HL-60/S4 treated with retinoic acid at 250 ng/mL for 4 days and 3 days (cell line): Measurements from ENCODE around the gene ARHGAP22.

Experiments
- in situ Hi-C: fragments of 300-500 bp; cut with MboI; formaldehyde crosslinking; loops from 2 replicates; pipeline ENCODE4 v1.7.0; 2022; ENCODE audit warnings: low sequenced_read_pairs

ARHGAP22 gene

GRCh38 chr10:48518986-48519385 lies 85.9 kb downstream of the ARHGAP22 start:
- in situ Hi-C loops: loop anchor here (25.0 kb wide), 1 partner anchor 157 kb away; no protein-coding TSS in a partner anchor

- in situ Hi-C loops: loop anchor here (25.0 kb wide), 1 partner anchor 156 kb away; no protein-coding TSS in a partner anchor
Measured at GRCh38 chr10:48517911-48518811, 86.7 kb downstream of the ARHGAP22 start.

GRCh38 chr10:48517482-48517881 lies 87.4 kb downstream of the ARHGAP22 start:
- in situ Hi-C loops: loop anchor here (25.0 kb wide), 1 partner anchor 155 kb away; no protein-coding TSS in a partner anchor

GRCh38 chr10:48516911-48517310 lies 88.0 kb downstream of the ARHGAP22 start:
- in situ Hi-C loops: loop anchor here (25.0 kb wide), 1 partner anchor 155 kb away; no protein-coding TSS in a partner anchor

- in situ Hi-C loops: loop anchor here (25.0 kb wide), 1 partner anchor 153 kb away; no protein-coding TSS in a partner anchor
Measured at GRCh38 chr10:48514916-48515315, 90.0 kb downstream of the ARHGAP22 start.

GRCh38 chr10:48514255-48514654 lies 90.6 kb downstream of the ARHGAP22 start:
- in situ Hi-C loops: loop anchor here (25.0 kb wide), 1 partner anchor 152 kb away; no protein-coding TSS in a partner anchor

GRCh38 chr10:48512861-48513260 lies 92.0 kb downstream of the ARHGAP22 start:
- in situ Hi-C loops: loop anchor here (25.0 kb wide), 1 partner anchor 151 kb away; no protein-coding TSS in a partner anchor

- in situ Hi-C loops: loop anchor here (25.0 kb wide), 1 partner anchor 150 kb away; no protein-coding TSS in a partner anchor
Measured at GRCh38 chr10:48511875-48512231, 93.0 kb downstream of the ARHGAP22 start.

GRCh38 chr10:48511066-48511874 lies 93.6 kb downstream of the ARHGAP22 start:
- in situ Hi-C loops: loop anchor here (25.0 kb wide), 1 partner anchor 149 kb away; no protein-coding TSS in a partner anchor

GRCh38 chr10:48509974-48510692 lies 94.7 kb downstream of the ARHGAP22 start:
- in situ Hi-C loops: loop anchor here (25.0 kb wide), 1 partner anchor 148 kb away; no protein-coding TSS in a partner anchor

GRCh38 chr10:48508791-48509772 lies 95.8 kb downstream of the ARHGAP22 start:
- in situ Hi-C loops: loop anchor here (25.0 kb wide), 1 partner anchor 147 kb away; no protein-coding TSS in a partner anchor

- in situ Hi-C loops: loop anchor here (25.0 kb wide), 1 partner anchor 146 kb away; no protein-coding TSS in a partner anchor
Measured at GRCh38 chr10:48507933-48508790, 96.7 kb downstream of the ARHGAP22 start.

GRCh38 chr10:48507494-48507893 lies 97.4 kb downstream of the ARHGAP22 start:
- in situ Hi-C loops: loop anchor here (25.0 kb wide), 1 partner anchor 145 kb away; no protein-coding TSS in a partner anchor

- in situ Hi-C loops: loop anchor here (25.0 kb wide), 1 partner anchor 144 kb away; no protein-coding TSS in a partner anchor
Measured at GRCh38 chr10:48506147-48506917, 98.5 kb downstream of the ARHGAP22 start.

GRCh38 chr10:48505394-48506112 lies 99.3 kb downstream of the ARHGAP22 start:
- in situ Hi-C loops: loop anchor here (25.0 kb wide), 1 partner anchor 143 kb away; no protein-coding TSS in a partner anchor

GRCh38 chr10:48504141-48504885 lies 100.6 kb downstream of the ARHGAP22 start:
- in situ Hi-C loops: loop anchor here (25.0 kb wide), 1 partner anchor 142 kb away; no protein-coding TSS in a partner anchor
